Cardiac septum (tissue), 1 donor: Measurements from ENCODE around the gene PIK3AP1. TPM values are rescaled to one million over a fixed set of nuclear protein-coding genes. Genes with fewer than 3 reads are reported as not detected.
"Not testable (repeated sequence)": the region's sequence is repeated elsewhere in the genome, so short reads cannot be mapped to it uniquely, and the experiment has no call there.

ENCODE experiments used
- DNase-seq: peaks from one replicate; pipeline ENCODE4 v3.0.0-alpha.2; 2020; ENCODE audit warnings: low spot score
- intact Hi-C: fragments of 100-400 bp; cut with DNase I; formaldehyde crosslinking; loops from one replicate; pipeline ENCODE4 v1.14.0; 2022
- total RNA-seq: library from RNA; stranded (reverse); fragmentation: NEBNext Ultra II Directional; extraction: Animal tissue kit (Norgen Biotek cat#: 25700); gene quantifications from one replicate; pipeline ENCODE4 v1.2.1, GENCODE V29; 2021
- donor health status: DM: no; HTN: no; CAD: no.

The PIK3AP1 gene
- total RNA-seq, 1 donor from 2014 or later, result 2.8 TPM

DNA sequence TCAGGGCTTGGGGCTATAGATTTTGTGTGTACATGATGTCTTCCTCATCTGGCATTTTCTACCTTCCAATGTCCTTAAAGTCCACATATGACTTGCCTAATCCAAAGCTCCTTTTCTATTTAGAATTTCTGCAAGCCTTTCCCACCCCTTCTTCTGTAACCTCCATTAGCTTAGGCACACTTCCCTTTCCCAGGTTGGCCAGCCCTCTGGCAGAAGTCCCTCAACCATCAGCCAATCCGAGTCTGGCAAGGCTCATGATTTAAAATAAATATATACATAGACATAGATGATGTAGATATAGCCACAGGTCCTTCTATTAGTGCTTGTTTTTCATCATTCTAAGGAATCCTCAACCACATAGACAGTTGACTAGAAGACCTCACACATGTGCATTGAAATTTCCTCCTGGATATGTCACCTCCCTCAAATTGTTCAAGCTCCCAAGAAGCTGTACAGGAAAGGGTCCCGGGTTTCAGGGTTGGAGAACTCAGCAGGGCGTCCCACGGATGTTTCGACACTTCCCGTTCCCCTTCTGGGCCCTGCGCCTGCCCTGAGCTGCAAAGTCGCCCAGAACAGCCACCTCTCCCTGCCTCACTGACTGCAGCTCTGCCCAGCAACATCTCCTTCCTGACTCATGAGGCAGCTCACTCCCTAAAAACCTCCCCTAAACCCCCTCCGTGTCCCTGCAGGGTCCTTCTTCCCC is 20.4 kb upstream of the PIK3AP1 start:
- intact Hi-C loops, result loop anchor here (10.0 kb wide), 1 partner anchor 346 kb away; no protein-coding TSS in a partner anchor
- peak; percentile 91 for DNase-seq

DNA sequence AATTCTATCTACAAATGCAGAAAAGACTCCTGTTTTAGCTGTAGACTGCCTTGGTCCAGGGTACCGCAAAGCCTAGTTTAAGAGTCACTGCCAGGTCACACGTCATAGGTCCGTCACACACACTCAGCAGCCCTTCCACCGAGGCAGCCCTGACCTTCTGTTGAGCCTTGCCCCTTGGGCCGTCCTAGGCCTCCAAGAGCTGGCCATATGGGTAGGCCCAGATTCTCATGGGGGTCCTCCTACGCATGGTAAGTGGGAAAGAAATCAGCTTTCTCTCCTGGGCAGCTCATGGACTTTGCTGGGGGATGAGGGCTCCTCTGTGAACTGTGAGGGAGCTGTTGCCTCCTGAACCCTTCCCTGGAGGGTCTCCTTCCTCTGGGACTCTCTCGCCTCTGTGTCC is 19.8 kb upstream of the PIK3AP1 start:
- intact Hi-C loops, result loop anchor here (10.0 kb wide), 1 partner anchor 345 kb away; no protein-coding TSS in a partner anchor

DNA sequence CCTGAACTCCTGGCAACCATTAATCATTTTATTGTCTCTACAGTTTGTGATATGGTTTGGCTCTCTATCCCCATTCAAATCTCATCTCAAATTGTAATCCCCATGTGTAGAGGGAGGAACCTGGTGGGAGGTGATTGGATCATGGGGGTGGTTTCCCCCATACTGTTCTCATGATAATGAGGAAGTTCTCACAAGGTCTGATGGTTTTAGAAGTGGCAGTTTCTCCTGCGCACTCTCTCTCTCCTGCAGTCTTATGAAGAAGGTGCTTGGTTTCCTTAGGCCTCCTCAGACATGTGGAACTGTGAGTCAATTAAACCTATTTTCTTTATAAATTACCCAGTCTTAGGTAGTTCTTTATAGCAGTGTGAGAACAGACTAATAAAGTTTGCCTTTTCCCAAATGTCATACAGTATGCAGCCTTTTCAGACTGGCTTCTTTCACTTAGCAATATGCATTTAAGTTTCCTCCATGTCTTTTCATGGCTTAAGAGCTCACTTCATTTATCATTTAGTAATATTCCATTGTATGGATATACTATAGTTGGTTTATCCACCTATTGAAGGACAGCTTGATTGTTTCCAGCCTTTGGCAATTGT is 17.1 kb upstream of the PIK3AP1 start:
- intact Hi-C loops, result not testable (repeated sequence)

More for the DNA sequence above, 19.8 kb upstream of the PIK3AP1 start:
- no peak for DNase-seq

DNA sequence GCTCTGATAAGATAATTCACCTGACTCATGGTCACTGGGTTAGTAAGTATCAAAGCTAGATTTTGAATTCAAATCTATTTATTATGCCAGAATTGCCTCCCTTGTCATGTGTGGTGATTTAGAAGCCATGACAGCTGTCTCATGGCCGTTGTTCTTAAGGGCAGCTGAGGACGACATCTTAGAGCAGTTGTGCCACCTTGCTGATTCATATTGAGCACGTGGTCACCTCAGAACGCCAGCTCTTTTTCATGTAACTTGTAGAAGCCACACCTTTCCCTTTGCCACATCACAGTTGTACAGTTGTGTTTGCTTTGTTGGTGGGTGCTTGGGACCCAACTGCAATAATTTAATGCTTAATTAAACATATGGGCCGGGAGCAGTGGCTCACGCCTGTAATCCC is 4.3 kb upstream of the PIK3AP1 start:
- intact Hi-C loops, result no loop called here
- DNase-seq, result no peak

More for the DNA sequence above, 17.1 kb upstream of the PIK3AP1 start:
- DNase-seq, result not testable (repeated sequence)

DNA sequence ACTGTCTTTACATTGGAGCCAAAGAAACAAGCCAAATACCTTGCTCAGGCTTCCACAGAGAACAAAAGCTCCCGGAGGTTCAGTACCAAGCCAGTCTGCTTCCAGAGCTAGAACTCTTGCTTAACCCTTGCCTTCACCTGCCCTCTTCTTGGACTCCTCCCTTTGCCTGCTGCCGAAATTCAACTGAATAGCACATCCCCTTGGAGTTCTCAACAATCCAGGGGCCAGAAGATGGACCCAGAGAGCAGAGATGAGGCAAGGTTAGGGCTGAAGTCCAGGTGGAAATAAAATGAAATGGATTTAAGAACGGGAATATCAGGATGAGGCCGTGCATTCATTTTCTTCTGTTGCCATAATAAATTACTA is 876 bp upstream of the PIK3AP1 start:
- no peak for DNase-seq
- intact Hi-C loops, result no loop called here

DNA sequence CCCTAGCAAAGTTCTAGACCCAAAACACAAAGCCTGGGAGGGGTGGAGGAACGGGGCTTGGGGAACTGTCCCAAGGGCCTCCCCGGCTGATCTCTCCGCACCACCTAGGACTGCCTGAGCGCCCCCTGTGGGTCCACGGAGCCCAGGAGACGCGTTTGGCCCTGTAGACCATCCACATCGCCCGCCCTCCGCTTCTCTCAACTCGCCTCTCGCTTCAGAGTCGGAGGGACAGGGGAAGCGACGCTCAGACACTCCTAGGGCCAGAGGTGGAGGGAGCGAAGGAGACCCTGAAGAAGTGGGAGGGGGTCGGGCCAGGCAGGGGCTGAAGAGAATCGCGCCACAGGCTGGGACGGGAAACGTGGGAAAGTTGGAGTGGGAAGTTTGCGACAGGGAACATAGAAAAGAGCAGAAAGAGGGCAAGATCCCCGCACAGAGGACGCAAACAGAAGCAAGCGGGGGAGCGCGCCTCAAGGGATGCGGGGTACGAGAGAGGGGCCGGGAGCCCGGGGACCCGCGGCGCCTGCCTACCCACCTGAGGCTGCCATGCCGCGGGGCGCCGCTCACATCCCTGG is 378 bp downstream of the PIK3AP1 start:
- intact Hi-C loops, result no loop called here
- DNase-seq, result peak; percentile 87

DNA sequence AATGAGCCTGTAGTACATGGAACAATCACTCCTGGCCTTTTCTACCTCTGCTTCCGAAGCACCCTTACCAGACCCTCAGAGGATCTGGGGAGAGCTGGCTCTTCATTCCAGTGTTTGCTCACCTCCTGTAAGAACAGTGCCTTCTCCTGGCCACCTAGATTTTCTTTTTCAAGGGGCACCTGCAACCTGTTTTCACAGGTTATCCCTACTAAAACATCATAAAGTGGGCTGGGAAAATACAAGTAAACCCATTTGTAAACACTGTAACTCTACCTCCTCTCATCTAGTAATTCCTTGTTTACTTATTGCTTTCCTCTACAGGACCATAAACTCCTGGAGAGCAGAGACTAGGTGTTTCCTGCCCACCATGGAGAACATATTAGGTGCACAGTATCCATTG is 1.1 kb downstream of the PIK3AP1 start:
- intact Hi-C loops, result no loop called here
- no peak for DNase-seq

DNA sequence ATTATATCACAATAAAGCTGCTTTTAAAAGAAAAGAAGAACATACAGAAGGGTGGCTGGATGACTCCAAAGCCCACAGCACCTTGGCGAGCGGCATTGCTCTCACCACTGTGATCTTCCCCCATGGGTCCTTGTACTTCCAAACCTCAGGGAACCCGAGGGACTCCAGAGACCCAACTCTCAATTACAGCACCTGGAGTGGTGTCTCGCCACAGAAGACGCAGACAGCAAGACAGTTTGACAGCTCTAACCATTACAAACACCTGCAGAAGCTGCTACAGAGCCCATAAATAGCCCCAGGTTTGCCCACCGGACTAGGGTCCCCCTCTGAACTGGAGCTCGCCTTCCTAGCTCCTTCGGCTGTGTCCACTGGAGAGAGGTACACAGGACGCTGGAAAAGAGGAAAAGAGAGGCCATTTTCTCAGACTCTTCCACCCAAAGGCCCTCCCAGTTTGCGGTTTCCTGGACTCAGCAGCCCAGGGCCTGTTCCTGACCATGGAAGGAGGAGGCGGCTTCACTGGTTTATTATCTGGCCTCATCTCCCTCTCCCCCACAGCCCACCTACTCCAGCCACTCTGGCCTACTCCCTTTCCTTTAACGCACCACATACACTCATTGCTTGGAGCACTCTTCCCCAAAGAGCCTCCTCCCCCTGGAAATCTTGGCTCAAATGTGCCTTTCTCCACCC is 1.9 kb downstream of the PIK3AP1 start:
- DNase-seq, result no peak
- intact Hi-C loops, result no loop called here

DNA sequence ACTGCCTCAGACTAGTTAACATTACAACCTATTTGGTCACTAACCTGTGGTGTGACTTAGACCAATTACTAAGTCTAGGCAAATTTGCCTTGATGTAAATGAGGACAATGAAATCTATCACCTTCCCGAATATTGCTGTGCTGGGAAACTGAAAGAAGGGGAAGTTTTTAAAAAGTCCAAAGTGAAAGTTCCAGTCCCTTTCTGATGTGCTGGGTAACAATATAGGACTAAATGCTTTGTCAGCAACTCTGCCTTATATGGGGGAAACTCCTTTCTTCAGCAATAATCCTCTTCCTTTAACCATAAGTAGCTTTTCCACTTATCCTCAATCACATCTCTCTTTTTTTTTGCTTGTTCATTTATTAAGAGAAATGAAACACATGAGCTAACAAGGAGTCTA is 3.9 kb downstream of the PIK3AP1 start:
- DNase-seq, result no peak
- intact Hi-C loops, result no loop called here

DNA sequence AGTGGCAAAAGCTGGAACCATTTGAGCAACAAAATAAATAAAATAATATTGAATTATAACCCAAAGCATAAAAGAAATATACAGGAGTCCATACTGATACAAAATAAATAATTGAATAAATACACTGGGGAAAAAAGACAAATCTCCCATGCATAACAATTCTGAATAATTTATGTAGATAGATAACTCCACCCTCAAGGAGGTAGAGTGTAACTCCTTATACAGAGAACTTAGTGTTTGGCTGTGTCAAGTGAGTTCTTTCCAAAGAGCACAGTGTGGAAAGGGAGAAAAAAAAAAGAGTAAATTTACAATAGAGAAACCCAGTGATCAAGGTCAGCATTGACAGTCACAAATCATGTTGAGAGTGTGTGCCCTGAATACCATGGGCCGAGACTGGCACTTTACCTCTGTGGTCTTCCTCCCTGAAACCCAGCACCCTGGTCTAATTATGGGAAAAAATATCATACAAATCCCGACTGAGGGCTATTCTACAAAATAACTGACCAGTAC is 5.5 kb downstream of the PIK3AP1 start:
- no peak for DNase-seq
- intact Hi-C loops, result no loop called here

DNA sequence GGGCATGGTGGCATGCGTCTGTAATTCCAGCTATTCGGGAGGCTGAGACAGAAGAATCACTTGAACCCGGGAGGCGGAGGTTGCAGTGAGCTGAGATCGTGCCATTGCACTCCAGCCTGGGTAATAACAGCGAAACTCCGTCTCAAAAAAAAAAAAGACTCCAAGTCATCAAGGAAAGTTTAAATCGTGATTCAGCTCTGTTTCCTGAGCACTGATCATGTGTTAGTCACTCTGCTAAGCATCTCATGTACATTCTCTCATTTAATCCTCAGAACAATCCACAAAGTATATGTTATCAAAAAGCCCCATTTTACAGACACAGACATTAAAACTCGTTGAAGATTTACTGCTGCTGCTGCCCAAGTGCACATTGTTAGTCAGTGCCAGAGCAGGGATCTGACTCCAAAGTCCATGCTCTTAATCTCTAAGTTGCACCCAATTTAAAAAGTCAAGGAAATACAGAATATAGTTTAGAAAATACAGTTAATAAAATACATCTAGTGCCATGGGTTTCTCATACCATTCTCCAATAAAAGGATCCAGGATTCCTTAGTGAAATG is 6.2 kb downstream of the PIK3AP1 start:
- intact Hi-C loops, result no loop called here
- DNase-seq, result no peak

DNA sequence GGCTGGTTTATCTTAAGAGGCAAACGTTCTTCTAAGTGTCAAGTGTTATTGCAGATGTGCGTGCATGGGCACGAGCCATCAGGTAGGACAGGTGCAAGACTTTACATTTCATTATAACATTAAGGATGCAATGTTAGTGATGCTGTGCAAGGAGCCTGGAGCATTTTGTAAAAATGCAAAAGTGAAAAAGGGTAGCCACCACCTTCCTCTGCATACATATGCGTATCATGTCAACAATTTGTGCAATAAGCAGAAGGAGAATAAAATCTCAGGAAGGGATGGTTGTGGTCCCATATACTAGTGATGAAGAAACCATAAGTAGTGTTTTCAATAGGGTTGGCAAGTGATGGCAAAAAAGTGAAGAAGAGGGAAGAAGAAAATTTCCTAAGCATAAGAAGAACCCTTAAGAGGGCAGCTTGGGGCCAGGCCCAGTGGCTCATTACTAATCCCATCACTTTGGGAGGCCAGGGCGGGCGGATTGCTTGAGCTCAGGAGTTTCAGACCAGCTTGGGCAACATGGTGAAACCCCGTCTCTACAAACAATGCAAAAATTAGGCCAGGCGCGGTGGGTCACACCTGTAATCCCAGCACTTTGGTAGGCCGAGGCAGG is 7.5 kb downstream of the PIK3AP1 start:
- intact Hi-C loops, result no loop called here
- no peak for DNase-seq

DNA sequence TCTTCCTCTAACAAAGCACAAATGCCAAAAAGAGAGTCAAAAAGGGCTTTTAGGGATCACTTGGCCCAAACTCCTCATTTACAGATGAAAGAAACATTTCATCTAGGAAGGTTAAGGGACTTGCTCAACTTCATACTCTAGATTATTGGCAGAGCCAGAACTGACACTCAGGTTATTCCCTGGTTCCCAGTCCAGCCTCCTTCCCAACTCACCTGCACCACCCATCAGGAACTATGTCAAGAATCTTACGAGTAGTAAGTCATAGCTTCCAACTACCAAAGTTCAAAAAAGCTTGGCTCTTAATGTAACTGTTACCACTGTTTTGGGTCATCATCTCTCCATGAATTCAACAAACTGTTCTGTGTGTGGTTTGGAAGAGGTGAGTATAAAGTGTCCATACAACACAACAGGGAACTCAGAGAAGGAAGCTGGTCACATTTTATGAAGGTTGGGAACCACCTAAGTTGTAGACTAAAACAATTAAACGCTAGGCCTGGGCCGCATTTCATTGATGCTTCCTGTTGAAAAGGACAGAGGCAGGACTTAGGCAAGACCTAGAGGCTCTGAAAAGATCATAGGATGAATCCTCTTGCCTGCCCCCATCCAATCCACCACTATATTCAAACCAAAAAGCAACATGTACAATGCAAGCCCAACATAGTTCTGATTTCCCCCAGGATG is 9.1 kb downstream of the PIK3AP1 start:
- intact Hi-C loops, result no loop called here
- DNase-seq, result no peak

DNA sequence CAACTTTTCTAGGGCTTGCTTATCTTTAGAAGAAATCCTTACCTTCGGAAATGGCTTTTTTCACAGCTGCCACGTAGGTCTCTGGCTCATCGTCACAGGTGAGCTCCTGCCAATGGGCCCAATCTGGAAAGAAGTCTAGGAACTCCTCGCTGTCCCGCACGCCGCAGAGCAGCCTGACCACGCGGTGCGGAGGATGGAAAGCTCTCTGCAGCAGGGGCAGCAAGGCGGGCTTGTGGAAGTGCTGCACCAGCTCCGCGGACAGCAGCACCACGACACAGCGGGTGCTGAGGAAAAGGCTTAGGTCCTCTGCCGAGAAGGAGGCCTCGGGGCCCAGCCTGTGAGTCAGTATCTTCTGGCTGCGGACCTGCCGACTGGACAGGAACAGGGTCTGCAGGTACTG is 10.8 kb downstream of the PIK3AP1 start:
- no peak for DNase-seq
- intact Hi-C loops, result no loop called here

DNA sequence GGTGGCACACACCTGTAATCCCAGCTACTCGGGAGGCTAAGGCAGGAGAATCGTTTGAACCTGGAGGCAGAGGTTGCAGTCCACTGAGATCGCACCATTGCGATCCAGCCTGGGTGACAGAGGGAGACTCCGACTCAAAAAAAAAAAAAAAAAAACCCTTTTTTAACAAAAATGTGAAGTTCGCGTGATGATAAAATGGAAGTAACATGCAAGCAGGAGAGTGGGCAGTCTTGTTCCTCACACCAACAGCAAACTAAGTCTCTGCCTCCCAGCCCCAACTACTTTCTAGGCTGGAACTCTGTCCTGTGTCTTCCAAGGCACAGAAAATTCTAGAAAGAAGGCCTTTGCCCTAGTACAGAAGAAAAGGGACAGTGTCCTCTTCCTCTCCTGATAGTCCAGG is 11.3 kb downstream of the PIK3AP1 start:
- intact Hi-C loops, result no loop called here
- no peak for DNase-seq

DNA sequence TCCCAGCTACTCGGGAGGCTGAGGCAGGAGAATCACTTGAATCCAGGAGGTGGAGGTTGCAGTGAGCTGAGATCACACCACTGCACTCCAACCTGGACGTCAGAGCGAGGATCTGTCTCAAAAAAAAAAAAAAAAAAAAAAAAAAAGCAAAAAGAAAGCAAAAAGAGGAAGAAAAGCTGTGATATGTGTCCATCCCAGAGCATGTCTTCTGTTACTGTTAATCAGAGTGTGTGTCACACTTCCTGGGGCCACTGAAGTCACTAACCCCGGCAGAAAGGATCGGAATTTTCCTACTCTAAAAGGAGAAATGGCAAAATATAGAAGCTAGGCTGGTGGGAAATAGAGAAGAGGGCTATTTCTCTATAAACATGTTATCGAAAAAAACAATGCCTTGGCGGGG is 11.9 kb downstream of the PIK3AP1 start:
- intact Hi-C loops, result no loop called here

DNA sequence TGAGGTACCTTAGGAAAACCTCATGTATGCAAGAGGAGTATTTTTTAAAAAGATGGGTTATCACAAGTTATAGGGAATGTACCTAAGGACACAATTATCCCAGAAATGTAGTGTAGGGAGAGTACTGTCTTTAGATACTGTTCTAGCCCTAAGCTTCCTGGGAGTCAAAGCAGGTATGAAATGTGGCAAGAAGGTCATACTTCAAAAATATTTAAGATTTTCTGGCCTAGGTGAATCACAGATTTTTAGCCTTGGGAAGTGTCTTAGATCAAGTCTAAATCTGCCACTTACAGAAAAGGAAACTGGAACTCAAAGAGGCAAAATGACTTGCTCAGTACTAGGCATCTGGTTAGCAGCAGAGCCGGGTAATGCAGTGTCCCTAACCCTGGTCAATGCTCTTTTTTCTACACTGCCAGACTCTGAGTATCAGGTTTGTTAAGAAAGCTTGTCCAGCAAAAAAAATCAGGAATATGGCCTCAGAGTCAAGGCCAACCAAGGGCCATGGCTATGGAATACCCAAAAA is 13.9 kb downstream of the PIK3AP1 start:
- intact Hi-C loops, result no loop called here
- DNase-seq, result no peak

More for the DNA sequence above, 11.9 kb downstream of the PIK3AP1 start:
- no peak for DNase-seq

DNA sequence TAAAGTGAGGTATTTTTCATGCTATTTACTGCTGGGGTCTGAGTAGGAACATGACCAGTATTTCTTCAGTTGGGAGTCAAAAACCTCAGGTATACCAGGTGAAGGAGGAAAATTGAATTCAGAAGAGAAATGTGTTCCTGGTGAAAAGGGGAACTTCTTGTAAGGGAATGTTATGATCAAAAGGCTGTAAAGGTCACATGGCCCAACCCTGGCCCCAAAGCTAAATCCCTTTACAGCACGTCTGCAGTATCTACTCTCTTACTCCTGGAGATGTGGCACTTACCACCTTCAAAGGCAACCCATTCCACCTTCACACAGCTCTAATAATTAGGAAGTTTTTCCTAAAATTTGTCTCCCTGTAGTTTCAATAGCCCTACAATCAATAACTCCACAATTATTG is 15.2 kb downstream of the PIK3AP1 start:
- intact Hi-C loops, result no loop called here
- no peak for DNase-seq

DNA sequence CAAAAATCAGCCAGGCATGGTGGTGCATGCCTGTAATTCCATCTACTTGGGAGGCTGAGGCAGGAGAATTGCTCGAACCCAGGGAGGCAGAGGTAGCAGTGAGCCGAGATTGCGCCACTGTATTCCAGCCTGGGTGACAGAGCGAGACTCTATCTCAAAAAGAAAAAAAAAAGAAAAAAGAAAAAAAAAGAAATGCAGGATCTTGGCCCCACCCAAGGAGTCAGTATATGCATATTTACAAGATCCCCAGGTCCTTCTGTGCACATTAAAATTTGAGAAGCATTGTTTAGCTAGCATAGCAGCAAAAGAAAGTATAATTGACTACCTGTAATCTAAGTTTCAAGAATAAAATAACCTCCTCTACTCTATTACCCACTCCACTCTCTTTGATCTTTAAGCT is 15.8 kb downstream of the PIK3AP1 start:
- intact Hi-C loops, result no loop called here
- no peak for DNase-seq
